Right cardiac atrium (tissue), 5 donors: ENCODE results near the gene LIMA1. TPM values are rescaled to one million over a fixed set of nuclear protein-coding genes. Genes with fewer than 3 reads are reported as not detected.

ENCODE experiments used
- ATAC-seq, 2 donors: fragments of 200-7000 bp; cut with Tn5 transposase; one replicate each; pipeline versions ENCODE4 v1.8.0 to v1.9.1; 2020; ENCODE audit warnings: moderate library complexity in 2 of 2, mild to moderate bottlenecking in 1 of 2
- DNase-seq, 3 donors: peaks; one replicate each; pipeline ENCODE4 v3.0.0-alpha.2; 2020
- H3K27ac ChIP-seq: one replicate; pipeline ENCODE4 v1.5.1; 2013; ENCODE audit warnings: mild to moderate bottlenecking, low read length, control low read depth, moderate library complexity
- H3K27me3 ChIP-seq: one replicate; pipeline ENCODE4 v1.6.1; 2013; ENCODE audit not compliant: control insufficient read depth, insufficient read depth
- H3K4me1 ChIP-seq: one replicate; pipeline ENCODE4 v1.6.1; 2013; ENCODE audit warnings: low read length; ENCODE audit not compliant: control insufficient read depth, insufficient read depth
- H3K4me3 ChIP-seq: one replicate; pipeline ENCODE4 v1.5.1; 2013; ENCODE audit warnings: low read length, control low read depth
- H3K9me3 ChIP-seq: one replicate; pipeline ENCODE4 v1.6.1; 2013; ENCODE audit warnings: low read length; ENCODE audit not compliant: control insufficient read depth
- WGBS: extraction: QIAGEN DNeasy Blood & Tissue Kit; methylation state at CpG from one replicate; pipeline ENCODE4 v1.1.7; 2013; 5-methylcytosine and 5-hydroxymethylcytosine counted together
- intact Hi-C, 4 donors: fragments of 100-400 bp; cut with DNase I; formaldehyde crosslinking; loops; one replicate each; pipeline versions ENCODE4 v1.11.0 to v1.14.0; 2022 to 2023
- polyA plus RNA-seq: library from polyadenylated mRNA; stranded (reverse); fragments of 200-250 nt; gene quantifications from one replicate; pipeline ENCODE4 v1.2.3, GENCODE V29; 2013
- total RNA-seq, 4 donors: library from RNA; stranded (reverse); fragmentation: NEBNext Ultra II Directional; extraction: Animal tissue kit (Norgen Biotek cat#: 25700); gene quantifications; one replicate each; pipeline ENCODE4 v1.2.1, GENCODE V29; 2021
- donor health status: healthy with polysubstance abuse.
- donor health status: DM: no; HTN: yes; CAD: no.
- donor health status: DM: no; HTN: no; CAD: no.
- donor health status: DM: no; HTN: yes; CAD: no; lungs with severe emphysema.
- donor health status: DM: yes; HTN: yes; CAD: no.

LIMA1 gene
- total and polyA plus RNA-seq, 5 donors = 19.9 to 33.5 (median 22.3) TPM

GRCh38 chr12:50197297-50197727, 86.0 kb downstream of the LIMA1 start:
- Histone ChIP-seq H3K4me1 (peaks cover 1% of the 10 kb centered on the region), H3K27ac (no peak overlapping the region), H3K9me3 (no peaks in the 10 kb centered on the region), H3K27me3 (no peaks in the 10 kb centered on the region), H3K4me3 (no peak overlapping the region)
- no peak for DNase-seq
- ATAC-seq = peak in 1 of 2 donors; percentile 71
- intact Hi-C loops = no loop called here
- 73% methylated on average over 5 of the region's 5 CpGs for WGBS

GRCh38 chr12:50196537-50196936, 86.8 kb downstream of the LIMA1 start:
- no peak overlapping the region for H3K27ac ChIP-seq
- no peak overlapping the region for H3K4me3 ChIP-seq
- no peak for DNase-seq
- intact Hi-C loops = no loop called here
- H3K4me1 ChIP-seq = peaks cover 1% of the 10 kb centered on the region
- no peaks in the 10 kb centered on the region for H3K27me3 ChIP-seq
- 83% methylated on average over 4 of the region's 4 CpGs for WGBS
- no peaks in the 10 kb centered on the region for H3K9me3 ChIP-seq
- ATAC-seq = no peak

GRCh38 chr12:50195832-50196231, 87.5 kb downstream of the LIMA1 start:
- no peak overlapping the region for H3K4me3 ChIP-seq
- intact Hi-C loops = no loop called here
- 82% methylated on average over 4 of the region's 4 CpGs for WGBS
- H3K4me1 ChIP-seq = peaks cover 1% of the 10 kb centered on the region
- DNase-seq (no peak), ATAC-seq (no peak)
- H3K27me3 ChIP-seq = no peaks in the 10 kb centered on the region
- H3K27ac ChIP-seq = no peak overlapping the region
- no peaks in the 10 kb centered on the region for H3K9me3 ChIP-seq

GRCh38 chr12:50192908-50193307, 90.4 kb downstream of the LIMA1 start:
- Histone ChIP-seq H3K9me3 (no peaks in the 10 kb centered on the region), H3K27ac (no peak overlapping the region), H3K4me1 (peaks cover 4% of the 10 kb centered on the region), H3K27me3 (no peaks in the 10 kb centered on the region), H3K4me3 (no peak overlapping the region)
- WGBS = 88% methylated on average over 5 of the region's 5 CpGs
- no peak for DNase-seq
- ATAC-seq = no peak
- intact Hi-C loops = no loop called here

GRCh38 chr12:50192236-50192635, 91.1 kb downstream of the LIMA1 start:
- no peak overlapping the region for H3K27ac ChIP-seq

GRCh38 chr12:50190859-50191258, 92.5 kb downstream of the LIMA1 start:
- 91% methylated on average over 1 of the region's 1 CpG for WGBS
- DNase-seq = no peak
- Histone ChIP-seq H3K27ac (no peak overlapping the region), H3K9me3 (no peaks in the 10 kb centered on the region), H3K4me3 (no peak overlapping the region), H3K4me1 (peaks cover 7% of the 10 kb centered on the region), H3K27me3 (no peaks in the 10 kb centered on the region)
- ATAC-seq = no peak
- intact Hi-C loops = no loop called here

More at GRCh38 chr12:50192236-50192635, 91.1 kb downstream of the LIMA1 start:
- Histone ChIP-seq H3K4me1 (peaks cover 7% of the 10 kb centered on the region), H3K9me3 (no peaks in the 10 kb centered on the region), H3K27me3 (no peaks in the 10 kb centered on the region), H3K4me3 (no peak overlapping the region)
- intact Hi-C loops = no loop called here
- DNase-seq (no peak), ATAC-seq (no peak)
- 98% methylated on average over 4 of the region's 4 CpGs for WGBS

GRCh38 chr12:50188875-50189575, 94.3 kb downstream of the LIMA1 start:
- 89% methylated on average over 5 of the region's 5 CpGs for WGBS
- Histone ChIP-seq H3K27ac (no peak overlapping the region), H3K4me1 (peaks cover 7% of the 10 kb centered on the region), H3K9me3 (no peaks in the 10 kb centered on the region), H3K4me3 (no peak overlapping the region), H3K27me3 (no peaks in the 10 kb centered on the region)
- DNase-seq (no peak), ATAC-seq (no peak)
- intact Hi-C loops = loop anchor here in 1 of 4 donors (10.0 kb wide), 1 partner anchor 126 kb away; no protein-coding TSS in a partner anchor

- Histone ChIP-seq H3K4me3 (no peak overlapping the region), H3K9me3 (no peaks in the 10 kb centered on the region), H3K27me3 (no peaks in the 10 kb centered on the region), H3K4me1 (peaks cover 6% of the 10 kb centered on the region), H3K27ac (no peak overlapping the region)
- ATAC-seq (peak; percentile 40), DNase-seq (no peak)
- intact Hi-C loops = loop anchor here in 1 of 4 donors (10.0 kb wide), 1 partner anchor 126 kb away; no protein-coding TSS in a partner anchor
- WGBS = 69% methylated on average over 4 of the region's 4 CpGs
Observed at GRCh38 chr12:50188241-50188781, 95.0 kb downstream of the LIMA1 start.

- Histone ChIP-seq H3K4me1 (peaks cover 6% of the 10 kb centered on the region), H3K27ac (no peak overlapping the region), H3K9me3 (no peaks in the 10 kb centered on the region), H3K27me3 (no peaks in the 10 kb centered on the region), H3K4me3 (no peak overlapping the region)
- WGBS = 58% methylated on average over 7 of the region's 7 CpGs
- ATAC-seq = peak; percentile 15 to 19
- intact Hi-C loops = loop anchor here in 1 of 4 donors (10.0 kb wide), 1 partner anchor 128 kb away; no protein-coding TSS in a partner anchor
- DNase-seq = no peak
Observed at GRCh38 chr12:50187084-50187900, 96.0 kb downstream of the LIMA1 start.

GRCh38 chr12:50186681-50187080, 96.6 kb downstream of the LIMA1 start:
- H3K4me3 ChIP-seq = no peak overlapping the region
- no peaks in the 10 kb centered on the region for H3K27me3 ChIP-seq
- H3K4me1 ChIP-seq = peaks cover 6% of the 10 kb centered on the region
- no peak overlapping the region for H3K27ac ChIP-seq
- intact Hi-C loops = loop anchor here in 1 of 4 donors (10.0 kb wide), 1 partner anchor 128 kb away; no protein-coding TSS in a partner anchor
- no peaks in the 10 kb centered on the region for H3K9me3 ChIP-seq
- DNase-seq (no peak), ATAC-seq (no peak)
- 58% methylated on average over 1 of the region's 1 CpG for WGBS
